ENCODE measurements around the gene BMP15. TPM values are rescaled to one million over a fixed set of nuclear protein-coding genes. Genes with fewer than 3 reads are reported as not detected.
A peak's percentile ranks its signal among the peaks of the same experiment; 100 is the strongest.

BMP15 gene
- total and polyA plus RNA-seq, 2 of the 13 experiments (the other 11 are each of a cell fraction or from before 2014, with no cell fraction given), result not detected

DNA sequence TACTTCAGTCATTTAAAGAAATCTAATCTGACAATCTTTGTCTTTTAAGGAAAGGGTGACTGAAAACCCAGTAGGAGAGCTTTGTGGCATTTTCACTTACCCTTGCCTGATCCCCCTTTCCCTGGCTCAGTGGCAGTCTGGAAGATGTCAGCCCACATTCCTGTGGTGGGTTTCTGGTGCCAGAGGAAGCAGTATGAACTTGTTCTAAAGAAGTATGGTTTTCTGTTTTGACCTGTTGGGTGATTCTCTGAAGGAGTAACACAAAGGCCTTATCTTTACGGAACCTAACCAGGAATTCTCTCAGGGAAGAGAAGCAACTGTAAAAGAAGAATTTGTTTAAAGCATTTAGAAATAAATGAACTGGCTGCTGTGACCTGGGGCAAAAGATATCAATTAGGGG lies 41.9 kb downstream of the BMP15 start:
- POLR2A ChIA-PET, result no interaction called here
- TF ChIP-seq ZNF510 (CRISPR knock-in tag; IDR thresholded peaks at IDR 0.05; ENCODE audit: low read depth) (no peak), MAFG (CRISPR knock-in tag; IDR thresholded peaks at IDR 0.05) (no peak), SCMH1 (CRISPR knock-in tag; IDR thresholded peaks at IDR 0.05; ENCODE audit: borderline replicate concordance) (no peak), TBL1XR1 (IDR thresholded peaks at IDR 0.05; ENCODE audit: borderline replicate concordance, low read length, partially characterized antibody) (no peak)
- TF ChIP-seq, protein P1, sequence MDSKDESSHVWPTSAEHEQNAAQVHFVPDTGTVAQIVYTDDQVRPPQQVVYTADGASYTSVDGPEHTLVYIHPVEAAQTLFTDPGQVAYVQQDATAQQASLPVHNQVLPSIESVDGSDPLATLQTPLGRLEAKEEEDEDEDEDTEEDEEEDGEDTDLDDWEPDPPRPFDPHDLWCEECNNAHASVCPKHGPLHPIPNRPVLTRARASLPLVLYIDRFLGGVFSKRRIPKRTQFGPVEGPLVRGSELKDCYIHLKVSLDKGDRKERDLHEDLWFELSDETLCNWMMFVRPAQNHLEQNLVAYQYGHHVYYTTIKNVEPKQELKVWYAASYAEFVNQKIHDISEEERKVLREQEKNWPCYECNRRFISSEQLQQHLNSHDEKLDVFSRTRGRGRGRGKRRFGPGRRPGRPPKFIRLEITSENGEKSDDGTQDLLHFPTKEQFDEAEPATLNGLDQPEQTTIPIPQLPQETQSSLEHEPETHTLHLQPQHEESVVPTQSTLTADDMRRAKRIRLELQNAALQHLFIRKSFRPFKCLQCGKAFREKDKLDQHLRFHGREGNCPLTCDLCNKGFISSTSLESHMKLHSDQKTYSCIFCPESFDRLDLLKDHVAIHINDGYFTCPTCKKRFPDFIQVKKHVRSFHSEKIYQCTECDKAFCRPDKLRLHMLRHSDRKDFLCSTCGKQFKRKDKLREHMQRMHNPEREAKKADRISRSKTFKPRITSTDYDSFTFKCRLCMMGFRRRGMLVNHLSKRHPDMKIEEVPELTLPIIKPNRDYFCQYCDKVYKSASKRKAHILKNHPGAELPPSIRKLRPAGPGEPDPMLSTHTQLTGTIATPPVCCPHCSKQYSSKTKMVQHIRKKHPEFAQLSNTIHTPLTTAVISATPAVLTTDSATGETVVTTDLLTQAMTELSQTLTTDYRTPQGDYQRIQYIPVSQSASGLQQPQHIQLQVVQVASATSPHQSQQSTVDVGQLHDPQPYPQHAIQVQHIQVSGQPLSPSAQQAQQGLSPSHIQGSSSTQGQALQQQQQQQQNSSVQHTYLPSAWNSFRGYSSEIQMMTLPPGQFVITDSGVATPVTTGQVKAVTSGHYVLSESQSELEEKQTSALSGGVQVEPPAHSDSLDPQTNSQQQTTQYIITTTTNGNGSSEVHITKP (CRISPR knock-in tag; IDR thresholded peaks at IDR 0.05; ENCODE audit: low read depth), result no peak
- 87% methylated on average over 1 of the region's 1 CpG for WGBS (ENCODE audit: low lambda C conversion rate)
- H3K27ac ChIP-seq (ENCODE audit: extremely low read length, insufficient read depth, low read length), result no peak overlapping the region
- ATAC-seq (no peak), DNase-seq (ENCODE audit: low spot score) (no peak), FAIRE-seq (no peak)
- H3K36me3 ChIP-seq (replicated peaks in 1 of 2; ENCODE audit: control insufficient read depth in 1 of 2, insufficient read depth in 2 of 2, low read length in 2 of 2), result no peaks in the 10 kb centered on the region
- no peaks in the 10 kb centered on the region for H3K4me1 ChIP-seq (ENCODE audit: insufficient read depth, low read length)
- intact Hi-C loops (cut with micrococcal nuclease; ENCODE audit: unreplicated experiment), result no loop called here
- no peaks in the 10 kb centered on the region for H3K9me3 ChIP-seq (ENCODE audit: low read length)
- no peaks in the 10 kb centered on the region for H3K27me3 ChIP-seq (ENCODE audit: control insufficient read depth in 1 of 2, insufficient read depth in 2 of 2, low read length in 2 of 2)
- no peaks in the 10 kb centered on the region for H4K20me1 ChIP-seq (ENCODE audit: insufficient read depth, low read length)
- in situ Hi-C loops (cut with HindIII; ENCODE audit: extremely low pct_ligation_motif_present, low pct_unique_long_range_greater_than_20kb), result no loop called here
- H3K79me2 ChIP-seq (ENCODE audit: insufficient read depth, low read length), result no peaks in the 10 kb centered on the region
- CTCF ChIA-PET (ENCODE audit: low intra/inter-chr PET ratio, low total read pairs), result no interaction called here
- H2AFZ ChIP-seq (ENCODE audit: low read length), result no peak overlapping the region
- H3K9ac ChIP-seq (ENCODE audit: insufficient read depth, low read depth, low read length), result no peak overlapping the region
- H3K4me3 ChIP-seq (replicated peaks in 1 of 3; ENCODE audit: insufficient read depth in 1 of 3, low read depth in 2 of 3, low read length in 3 of 3), result no peak overlapping the region
- BruUV-seq (replicated peaks), result no TSS peak
- H3K4me2 ChIP-seq (ENCODE audit: low read depth, low read length), result no peak overlapping the region

DNA sequence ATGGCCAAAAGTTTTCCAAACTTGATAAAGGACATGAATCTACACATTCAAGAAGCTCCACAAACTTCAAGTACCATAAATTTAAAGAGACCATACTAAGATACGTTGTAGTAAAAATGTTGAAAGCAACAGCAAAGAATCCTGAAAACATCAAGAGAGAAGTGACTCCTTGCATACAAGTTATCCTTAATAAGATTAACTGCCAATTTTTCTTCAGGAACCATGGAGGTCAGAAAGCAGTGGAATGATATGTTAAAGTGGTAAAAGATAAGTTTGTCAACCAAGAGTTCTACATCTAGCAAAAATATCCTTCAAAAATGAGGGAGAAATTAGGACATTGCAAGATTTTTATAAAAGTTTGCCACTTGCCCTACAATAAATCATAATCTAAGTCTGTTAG lies 43.3 kb downstream of the BMP15 start:
- Histone ChIP-seq H3K79me2 (ENCODE audit: insufficient read depth, low read length) (no peaks in the 10 kb centered on the region), H3K36me3 (replicated peaks in 1 of 2; ENCODE audit: control insufficient read depth in 1 of 2, insufficient read depth in 2 of 2, low read length in 2 of 2) (no peaks in the 10 kb centered on the region), H3K9ac (ENCODE audit: insufficient read depth, low read depth, low read length) (no peak overlapping the region), H3K4me1 (ENCODE audit: insufficient read depth, low read length) (no peaks in the 10 kb centered on the region), H4K20me1 (ENCODE audit: insufficient read depth, low read length) (no peaks in the 10 kb centered on the region), H2AFZ (ENCODE audit: low read length) (no peak overlapping the region), H3K27ac (ENCODE audit: extremely low read length, insufficient read depth, low read length) (no peak overlapping the region), H3K4me3 (replicated peaks in 1 of 3; ENCODE audit: insufficient read depth in 1 of 3, low read depth in 2 of 3, low read length in 3 of 3) (no peak overlapping the region), H3K9me3 (ENCODE audit: low read length) (no peaks in the 10 kb centered on the region), H3K4me2 (ENCODE audit: low read depth, low read length) (no peak overlapping the region), H3K27me3 (ENCODE audit: control insufficient read depth in 1 of 2, insufficient read depth in 2 of 2, low read length in 2 of 2) (no peaks in the 10 kb centered on the region)
- BruUV-seq (replicated peaks), result no TSS peak
- ChIA-PET CTCF (ENCODE audit: low intra/inter-chr PET ratio, low total read pairs) (no interaction called here), POLR2A (no interaction called here)
- FAIRE-seq (no peak), DNase-seq (ENCODE audit: low spot score) (no peak), ATAC-seq (no peak)
- intact Hi-C loops (cut with micrococcal nuclease; ENCODE audit: unreplicated experiment) (no loop called here), in situ Hi-C loops (cut with HindIII; ENCODE audit: extremely low pct_ligation_motif_present, low pct_unique_long_range_greater_than_20kb) (no loop called here)
- WGBS (ENCODE audit: low lambda C conversion rate), result 0% methylated on average over 1 of the region's 1 CpG
- TF ChIP-seq SOX6 (IDR thresholded peaks at IDR 0.05) (no peak), SOX6 (CRISPR knock-in tag; IDR thresholded peaks at IDR 0.05) (no peak), ZNF253 (CRISPR knock-in tag; IDR thresholded peaks at IDR 0.05; ENCODE audit: borderline replicate concordance) (no peak), ZNF317 (CRISPR knock-in tag; IDR thresholded peaks at IDR 0.05) (peak; percentile 72), ZBTB3 (CRISPR knock-in tag; IDR thresholded peaks at IDR 0.05; ENCODE audit: borderline replicate concordance, low read depth) (no peak)
